NCI-H82 treated with DMSO at 0.1 percent for 48 hours (cell line): ENCODE results near the gene CARHSP1.
"Not testable (repeated sequence)": the region's sequence is repeated elsewhere in the genome, so short reads cannot be mapped to it uniquely, and the experiment has no call there.

Experiments
- DNase-seq: peaks from one replicate; lab custom pipeline; 2025; ENCODE audit not compliant: unreplicated experiment; lab: John Stamatoyannopoulos, UW

Gene CARHSP1

DNA sequence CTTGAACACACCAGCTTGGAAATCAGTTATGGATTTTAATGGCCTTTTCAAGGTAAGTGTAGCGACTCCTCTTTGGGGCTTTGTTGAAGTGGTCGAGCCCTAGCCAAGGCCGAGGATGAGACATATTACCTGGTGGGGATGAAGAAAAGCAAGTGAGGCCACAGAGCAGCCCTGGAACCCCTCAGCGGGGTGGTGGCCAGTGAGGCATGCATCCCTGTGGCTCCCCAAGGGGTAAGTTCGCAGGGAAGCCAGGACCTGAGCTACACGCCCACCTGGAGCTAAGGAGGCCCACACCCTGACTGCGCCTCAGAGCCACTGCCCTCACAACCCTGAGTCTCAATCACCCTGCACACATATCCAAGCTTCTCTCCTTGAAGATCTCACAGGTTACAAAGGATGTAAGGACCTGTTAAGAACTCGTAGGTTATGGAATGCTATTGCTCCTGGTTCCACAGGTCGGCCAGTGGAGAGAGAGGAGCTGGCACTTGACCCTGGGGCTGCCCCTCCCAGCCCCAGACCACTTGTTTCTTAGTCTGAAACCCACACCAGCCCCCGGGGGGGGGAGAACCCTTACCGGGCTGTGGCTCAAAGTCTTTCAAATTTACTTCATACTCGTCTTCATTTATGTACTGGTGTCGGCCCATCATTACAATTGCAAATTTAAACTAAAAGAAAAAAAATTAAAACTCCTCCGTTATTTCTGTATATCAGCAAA, 25.3 kb upstream of the CARHSP1 start:
- no peak for DNase-seq

DNA sequence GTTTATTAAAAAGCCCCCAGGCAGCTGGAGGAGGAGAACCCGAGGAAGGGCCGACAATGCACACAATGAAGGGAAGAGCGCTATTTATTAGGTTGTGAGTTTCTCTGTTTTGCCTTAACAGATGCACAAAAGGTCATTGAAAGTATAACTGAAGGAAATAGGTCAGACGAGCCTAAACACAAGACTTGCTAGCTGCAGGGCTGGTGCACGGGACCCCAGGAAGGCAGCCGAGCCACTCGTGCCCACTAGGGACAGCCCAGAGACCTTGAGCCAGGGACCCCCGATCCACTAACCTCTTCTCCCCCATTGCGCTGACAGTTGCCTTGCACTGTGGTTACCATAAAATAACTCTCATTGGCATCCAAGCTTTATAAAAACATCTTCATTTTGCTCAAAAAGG, 24.6 kb upstream of the CARHSP1 start:
- no peak for DNase-seq

DNA sequence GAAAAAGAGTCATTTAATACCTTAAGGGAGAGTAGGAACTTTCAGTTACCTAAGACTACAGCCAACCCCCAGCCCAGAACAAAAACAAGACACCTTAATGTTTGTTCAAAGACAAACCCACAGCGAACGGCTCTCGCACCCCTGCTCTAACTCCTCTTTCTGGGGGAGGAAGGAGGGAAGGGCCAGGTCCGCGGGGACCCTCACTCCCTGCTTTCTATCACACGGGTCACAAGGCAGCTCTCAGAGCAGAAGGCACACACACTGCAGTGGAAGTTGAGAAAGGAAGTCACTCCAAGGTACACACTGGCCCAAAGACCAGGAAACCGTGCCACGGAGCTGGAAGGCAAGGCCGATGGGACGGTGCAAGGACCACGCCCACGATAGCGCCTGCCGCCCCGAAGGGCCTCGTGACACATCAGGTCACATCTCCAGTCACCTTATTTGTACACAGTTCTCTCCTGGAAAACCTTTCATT, 23.3 kb upstream of the CARHSP1 start:
- no peak for DNase-seq

DNA sequence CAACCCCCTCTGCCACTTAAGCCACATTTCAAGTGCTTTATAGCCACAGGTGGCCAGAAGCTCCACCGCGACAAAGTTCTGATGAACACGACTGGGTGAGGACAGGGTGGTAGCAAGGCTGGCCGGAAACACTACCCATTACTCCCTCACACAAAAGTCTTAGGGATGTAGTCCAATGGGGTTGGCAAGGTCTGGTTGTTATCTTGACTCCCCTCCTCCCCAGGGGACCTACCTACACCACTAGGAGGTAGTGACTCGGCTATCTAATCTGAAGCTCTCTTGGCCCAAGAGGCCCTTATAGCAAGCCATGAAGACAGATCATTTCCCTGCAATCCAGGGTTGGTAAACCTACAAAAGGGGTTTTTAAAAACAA, 21.7 kb upstream of the CARHSP1 start:
- no peak for DNase-seq

DNA sequence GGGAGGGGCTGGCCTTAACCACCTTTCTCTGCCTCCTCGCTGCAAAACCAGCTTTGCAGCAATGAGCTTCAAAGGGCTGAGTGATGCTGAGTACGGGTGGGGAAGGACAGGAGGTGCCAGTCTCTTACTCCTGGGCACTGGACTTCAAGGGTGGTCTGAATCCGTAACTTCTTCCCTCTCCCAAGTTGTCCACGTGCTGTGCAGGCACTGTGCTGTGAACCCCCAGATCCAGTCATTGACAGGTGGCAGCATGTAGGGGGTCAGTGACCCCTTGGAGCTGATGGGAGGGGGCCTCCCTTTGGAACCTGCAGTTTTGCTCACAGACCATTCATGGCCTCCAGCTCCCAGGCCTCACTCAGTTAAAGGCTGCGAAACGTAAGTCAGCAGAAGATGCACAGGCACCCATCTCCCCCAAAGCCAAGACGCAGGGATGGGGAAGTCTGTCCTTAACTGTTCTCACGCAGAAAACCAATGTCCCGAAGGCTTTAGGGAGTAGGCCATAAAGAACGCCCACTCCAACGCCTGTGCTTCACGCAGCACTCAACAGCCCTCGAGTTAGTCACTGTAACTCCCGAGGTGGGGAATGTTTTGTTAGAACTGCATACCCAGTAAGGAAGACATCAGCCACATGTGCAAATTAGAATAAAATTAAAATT, 21.2 kb upstream of the CARHSP1 start:
- no peak for DNase-seq

DNA sequence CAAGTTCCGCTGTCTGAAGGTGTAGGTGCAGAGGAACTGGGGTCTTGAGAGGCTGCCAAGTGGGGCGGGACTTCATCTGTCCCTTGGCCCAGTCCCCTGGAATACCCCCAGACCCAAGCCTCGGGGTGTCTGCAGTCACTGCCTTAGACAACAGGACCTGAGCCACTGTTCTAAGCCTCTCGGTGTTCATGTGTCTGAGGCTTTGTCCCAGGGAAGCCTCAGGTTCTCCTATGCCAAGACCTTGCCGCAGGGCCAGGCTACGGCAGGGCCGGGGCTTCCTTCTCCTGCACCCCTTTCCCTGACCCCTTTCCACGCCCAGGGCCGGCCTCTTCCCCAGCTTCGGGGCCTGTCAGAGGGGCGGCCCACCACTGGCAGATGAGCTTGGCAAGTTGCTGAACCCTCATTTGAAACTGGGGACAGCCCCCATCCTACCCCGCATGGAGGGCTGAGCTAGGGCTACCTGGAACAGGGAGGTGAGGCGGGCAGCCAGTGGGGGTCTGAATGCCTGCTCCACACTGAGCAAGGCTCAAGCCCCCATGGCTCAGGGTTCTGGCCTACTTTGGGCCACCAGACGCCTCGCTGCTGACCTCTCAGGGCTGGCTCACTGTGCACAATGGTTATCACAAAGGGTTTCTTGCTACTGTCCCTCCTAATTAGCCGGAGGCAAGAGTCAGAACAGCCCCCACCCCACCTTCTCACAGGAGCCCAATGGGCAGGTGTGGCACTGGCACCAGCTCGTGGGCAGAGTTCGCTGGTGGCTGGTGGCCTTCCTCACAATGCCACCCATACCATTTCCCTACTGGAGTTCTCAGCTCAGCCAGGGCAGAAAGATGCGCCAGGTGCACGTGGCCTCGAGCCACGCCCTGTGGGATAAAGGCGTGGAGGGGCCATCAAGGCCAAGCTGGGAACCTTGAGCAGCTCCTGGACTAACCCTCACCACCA, 20.4 kb upstream of the CARHSP1 start:
- DNase-seq: no peak

DNA sequence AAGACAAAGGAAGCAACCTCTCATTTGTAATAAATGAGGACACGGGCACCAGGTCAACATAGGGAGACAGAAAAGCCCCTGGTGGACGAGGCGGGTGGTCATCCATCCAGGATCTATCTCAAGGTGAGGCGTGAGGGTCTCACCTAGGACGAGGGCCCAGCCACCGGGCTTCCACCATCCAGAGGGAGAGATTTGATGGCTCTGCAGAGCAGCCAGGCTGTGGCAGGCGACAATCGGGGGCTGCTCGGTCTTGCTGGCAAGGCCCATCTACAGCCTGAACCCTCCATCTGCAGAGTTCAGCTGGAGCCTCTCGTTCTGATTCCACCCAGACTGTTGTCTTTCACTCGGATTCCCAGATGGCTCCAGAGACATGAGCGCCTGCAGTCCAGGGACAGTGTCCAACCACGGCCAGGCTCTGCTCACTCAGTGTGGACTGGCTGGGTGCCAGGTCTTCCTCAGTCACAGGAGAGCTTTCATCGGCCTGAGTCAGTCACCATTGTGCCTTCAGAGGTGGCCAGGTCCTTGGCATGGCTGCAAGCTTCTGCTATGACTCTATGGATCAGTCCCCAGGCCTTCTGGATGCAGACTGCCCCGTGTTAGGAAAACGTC, 19.2 kb upstream of the CARHSP1 start:
- DNase-seq: no peak

DNA sequence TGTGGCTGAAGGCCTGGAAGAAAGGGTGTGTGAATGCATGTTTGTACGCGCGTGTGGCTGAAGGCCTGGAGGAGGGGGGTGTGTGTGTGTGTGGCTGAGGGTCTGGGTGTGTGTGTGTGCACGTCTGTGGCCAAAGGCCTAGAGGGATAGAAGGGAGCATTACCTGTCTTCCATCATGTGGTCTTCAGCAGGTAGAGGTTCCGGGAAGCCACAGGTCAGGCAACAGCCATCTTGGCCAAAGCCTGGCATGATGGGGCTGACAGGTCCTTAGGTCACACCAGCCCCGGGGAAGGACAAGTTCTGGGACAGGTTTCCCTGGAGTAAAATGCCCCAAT, 18.6 kb upstream of the CARHSP1 start:
- DNase-seq: no peak

DNA sequence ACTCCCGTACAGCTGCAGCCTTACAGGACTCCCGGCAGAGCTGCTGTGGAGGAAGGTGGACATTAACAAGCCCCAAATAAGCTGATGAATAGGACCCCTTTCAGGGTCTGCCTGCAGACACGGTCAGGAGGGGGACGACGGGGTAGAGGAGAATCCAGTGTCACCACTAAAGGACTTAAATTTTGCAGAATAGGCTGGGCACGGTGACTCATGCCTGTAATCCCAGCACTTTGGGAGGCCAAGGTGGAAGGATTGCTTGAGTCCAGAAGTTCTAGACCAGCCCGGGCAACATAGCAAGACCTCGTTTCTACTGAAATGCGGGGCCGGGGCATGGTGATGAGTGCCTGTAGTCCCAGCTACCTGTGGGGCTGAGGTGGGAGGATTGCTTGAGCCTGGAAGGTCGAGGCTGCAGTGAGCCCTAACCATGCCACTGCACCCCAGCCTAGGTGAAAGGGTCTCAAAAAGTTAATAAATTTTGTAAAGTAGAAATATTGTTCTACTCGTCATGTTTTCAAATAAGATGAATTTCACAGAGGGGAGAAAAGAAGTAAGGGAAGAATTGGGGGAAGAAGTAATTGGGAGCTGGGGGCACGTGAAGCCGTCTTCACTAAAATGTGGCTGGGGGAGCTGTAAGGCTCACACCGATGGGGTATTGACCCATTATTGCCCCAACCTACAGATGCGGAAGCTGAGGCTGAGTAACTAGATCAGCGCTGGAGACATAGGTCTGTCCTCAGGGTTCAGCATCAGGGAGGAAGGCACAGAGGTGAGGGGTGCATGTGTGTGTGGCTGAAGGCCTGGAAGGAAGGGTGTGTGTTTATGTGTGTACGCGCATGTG, 18.0 kb upstream of the CARHSP1 start:
- DNase-seq: no peak

DNA sequence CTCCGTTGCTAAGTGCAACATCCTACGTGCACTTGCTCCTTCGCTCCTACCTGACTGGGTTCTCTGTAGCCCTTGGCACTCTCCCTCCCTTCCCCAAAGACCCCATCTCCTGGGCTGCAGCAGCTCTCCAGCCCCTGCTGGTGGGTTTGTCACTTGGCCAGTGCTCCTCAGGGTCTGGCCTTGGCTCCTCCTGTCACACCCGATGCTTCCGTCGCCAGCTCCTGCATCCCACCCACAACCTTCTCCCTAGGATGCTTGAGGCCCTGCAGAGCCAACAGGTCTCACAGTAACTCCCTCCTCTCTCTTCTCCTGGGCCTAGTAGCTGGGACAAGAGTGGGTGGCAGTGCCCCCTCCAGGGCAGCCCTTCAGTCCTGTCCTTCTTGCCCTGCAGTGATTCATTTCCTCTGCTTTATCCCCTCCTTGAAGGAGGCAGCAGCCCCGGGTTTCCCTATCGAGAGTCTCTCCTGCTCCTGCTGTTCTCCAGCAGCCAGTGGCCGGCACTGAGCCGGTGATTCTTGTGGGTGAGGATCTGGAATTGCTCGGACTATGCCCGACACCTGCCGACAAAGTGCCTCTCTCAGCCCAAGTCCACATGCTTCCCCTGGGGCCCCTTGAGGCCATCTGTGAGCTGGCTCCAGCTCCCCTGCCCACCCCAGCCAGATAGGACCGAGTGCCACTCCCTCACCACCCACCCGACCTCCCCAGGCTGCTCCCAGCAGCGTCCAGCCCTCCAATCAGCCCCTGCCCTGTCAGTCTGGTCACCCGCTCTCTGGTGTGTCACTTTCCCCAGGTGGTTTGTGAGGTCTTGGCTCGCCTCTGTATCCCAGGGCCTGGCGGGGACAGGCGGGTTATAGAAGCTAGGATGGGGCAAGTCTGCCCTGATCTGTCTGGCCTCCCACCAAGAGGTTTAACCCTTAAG, 17.1 kb upstream of the CARHSP1 start:
- DNase-seq: no peak

DNA sequence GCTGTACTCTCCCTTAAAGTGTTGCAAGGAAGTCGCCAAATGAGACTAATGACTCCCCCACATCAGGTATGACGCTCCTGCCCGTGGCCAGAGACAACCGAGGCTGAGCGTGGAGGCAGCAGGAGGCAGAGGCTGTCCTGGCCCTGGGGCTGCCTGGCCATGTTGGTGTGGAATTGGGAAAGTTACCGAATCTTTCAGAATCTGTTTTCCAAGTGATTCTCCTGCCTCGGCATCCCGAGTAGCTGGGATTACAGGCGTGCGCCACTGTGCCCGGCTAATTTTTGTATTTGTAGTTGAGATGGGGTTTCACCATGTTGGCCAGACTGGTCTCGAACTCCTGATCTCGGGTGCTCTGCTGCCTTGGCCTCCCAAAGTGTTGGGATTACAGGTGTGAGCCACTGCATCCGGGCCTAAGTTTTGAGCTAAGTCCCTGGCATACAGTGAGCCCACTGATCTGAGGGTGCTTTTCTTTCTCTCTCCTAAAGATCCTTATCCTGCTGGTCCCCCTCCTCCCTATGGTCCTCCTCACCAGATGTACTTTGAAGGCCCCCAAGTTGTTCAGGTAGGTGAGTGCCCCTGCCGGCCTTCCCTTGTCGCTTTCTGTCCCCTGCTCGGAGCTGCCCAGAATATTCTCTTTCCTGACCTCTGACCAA, 14.0 kb upstream of the CARHSP1 start:
- no peak for DNase-seq

DNA sequence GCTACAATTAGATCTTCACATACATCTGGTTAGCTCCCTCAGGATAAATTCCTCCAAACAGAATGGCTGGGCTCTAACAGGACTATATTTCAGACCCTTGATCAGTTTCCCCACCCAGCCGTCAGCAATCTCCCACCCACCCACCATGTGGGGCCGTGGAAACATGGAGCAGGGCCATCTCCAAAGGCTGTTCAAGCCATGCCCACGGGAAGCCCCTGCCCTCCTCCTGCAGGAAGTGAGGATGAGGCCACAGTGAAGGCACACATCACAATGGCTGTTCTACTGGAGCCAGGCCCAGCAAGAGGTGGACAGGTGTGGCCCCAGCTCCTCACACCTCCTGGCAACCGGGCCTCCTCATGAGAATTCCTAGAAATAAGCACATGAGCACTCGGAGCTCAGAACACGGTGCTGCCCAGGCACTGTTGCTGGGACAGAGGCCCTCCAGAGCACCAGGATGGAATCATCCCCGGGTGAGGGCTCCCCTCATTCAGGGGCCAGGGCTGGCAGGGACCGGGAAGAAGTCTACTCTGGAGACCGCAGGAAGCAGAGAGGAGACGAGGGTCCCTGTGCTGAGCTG, 13.3 kb upstream of the CARHSP1 start, which contains the start of gene LITAFD:
LITAFD (plus strand) TSS at position 311 of the 577 bp plus-strand sequence. CDS start 2,005 bp downstream, outside the sequence.
- DNase-seq: no peak

DNA sequence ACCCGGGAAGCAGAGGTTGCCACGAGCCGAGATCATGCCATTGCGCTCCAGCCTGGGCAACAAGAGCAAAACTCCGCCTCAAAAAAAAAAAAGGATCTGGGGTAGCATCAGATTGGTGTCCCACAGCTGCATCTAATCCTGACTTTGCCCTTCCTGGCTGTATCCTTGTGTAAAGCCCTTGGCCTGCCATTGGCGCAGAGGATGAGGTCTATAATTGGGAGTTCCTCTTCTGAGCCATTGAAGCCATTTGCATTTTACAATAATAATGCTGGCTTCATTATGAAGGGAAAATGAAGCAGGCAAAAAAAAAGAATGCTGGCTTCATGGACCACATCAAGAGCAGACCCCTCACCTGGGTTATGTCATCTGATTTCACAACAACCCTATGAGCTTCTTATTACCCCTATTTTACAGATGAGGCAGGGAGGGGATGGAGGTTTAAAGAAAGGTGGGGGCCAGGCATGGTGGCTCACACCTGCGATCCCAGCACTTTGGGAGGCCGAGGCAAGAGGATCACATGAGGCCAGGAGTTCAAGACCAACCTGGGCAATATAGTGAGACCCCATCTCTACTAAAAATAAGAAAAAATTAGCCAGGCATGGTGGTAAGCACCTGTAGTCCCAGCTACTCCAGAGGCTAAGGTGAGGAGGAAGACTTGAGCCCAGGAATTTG, 12.2 kb upstream of the CARHSP1 start:
- no peak for DNase-seq

DNA sequence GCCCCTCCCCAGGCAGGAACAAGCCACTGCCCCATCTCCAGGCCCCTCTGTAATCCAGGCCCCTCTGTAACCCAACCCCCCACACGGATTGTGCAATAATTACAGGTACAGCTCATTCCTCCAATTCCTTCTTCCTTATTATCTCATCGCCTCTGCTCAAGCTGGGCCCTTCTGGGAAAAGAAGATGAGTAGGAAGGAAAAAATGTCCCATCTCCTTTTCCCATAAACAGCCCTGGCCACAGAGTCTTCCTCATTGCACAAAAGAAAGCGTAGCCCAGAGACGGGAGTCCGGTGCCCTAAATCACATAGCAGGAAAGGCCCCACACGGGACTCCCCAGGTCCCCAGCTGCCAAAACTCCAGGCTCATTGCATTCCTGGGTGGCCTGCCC, 9.7 kb upstream of the CARHSP1 start:
- DNase-seq: no peak

DNA sequence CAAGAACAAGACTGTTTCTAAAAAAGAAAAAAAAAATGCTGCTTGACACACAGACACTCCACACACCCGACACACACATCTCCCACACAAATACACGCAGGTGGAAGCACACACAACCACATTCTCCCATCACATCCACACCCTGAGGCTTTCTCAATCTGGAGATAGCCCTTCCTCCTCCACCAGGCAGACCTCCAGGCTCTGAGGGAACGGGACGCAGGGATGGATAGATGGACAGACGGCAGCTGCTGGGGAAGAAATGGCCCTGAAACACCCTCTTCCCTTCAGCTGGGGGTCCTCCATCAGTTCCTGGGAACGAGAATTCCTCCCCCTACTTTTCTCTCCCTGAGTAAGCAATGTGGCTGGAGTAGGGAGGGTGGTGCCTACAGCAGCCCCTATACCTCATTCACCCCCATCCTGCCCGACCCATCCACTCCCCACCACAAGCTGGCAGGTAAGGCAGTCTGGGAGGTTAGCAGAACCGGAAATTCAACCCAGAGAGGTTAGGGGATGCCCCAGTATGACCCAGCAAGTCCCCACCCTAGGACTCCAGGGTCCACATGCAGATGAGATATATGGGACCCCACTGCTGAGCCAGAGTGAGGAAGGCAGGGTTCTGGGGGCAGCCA, 9.2 kb upstream of the CARHSP1 start:
- no peak for DNase-seq

DNA sequence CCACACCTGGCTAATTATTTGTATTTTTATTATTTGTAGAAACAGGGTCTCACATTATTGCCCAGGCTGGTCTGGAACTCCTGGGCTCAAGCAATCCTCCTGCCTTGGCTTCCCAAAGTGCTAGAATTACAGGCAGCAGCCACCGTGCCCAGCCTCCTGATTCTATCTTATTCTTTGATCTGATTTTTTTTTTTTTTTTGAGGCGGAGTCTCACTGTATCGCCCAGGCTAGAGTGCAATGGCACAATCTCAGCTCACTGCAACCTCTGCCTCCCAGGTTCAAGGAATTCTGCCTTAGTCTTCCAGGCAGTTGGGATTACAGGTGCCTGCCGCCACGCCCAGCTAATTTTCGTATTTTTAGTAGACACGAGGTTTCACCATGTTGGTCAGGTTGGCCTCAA, 6.5 kb upstream of the CARHSP1 start:
- DNase-seq: not testable (repeated sequence)

DNA sequence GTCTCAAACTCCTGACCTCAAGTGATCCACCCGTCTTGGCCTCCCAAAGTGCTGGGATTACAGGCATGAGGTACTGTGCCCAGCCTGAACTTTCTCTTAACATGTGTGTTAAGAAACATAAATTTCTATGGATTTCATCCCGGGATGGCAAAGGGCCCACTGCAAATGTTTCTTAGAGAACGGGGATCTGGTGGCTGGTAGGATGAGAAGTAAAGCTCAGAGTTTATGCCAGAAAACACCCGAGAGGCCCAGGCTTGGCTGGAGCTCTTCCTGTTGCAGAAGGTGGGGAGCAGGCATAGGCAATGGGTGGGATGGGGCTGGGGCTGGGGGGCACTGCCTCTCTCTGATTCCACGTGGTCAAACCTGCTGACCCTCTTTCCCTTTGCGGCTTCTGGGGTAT, 5.6 kb upstream of the CARHSP1 start:
- no peak for DNase-seq

DNA sequence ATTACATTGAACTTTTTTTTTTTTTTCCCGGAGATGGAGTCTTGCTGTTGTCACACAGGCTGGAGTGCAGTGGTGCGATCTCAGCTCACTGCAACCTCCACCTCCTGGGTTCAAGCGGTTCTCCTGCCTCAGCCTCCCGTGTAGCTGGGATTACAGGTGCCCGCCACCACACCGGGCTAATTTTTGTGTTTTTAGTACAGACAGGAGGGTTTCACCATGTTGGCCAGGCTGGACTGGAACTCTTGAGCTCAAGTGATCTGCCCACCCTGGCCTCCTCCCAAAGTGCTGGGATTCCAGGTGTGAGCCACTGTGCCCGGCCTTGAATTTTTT, 5.0 kb upstream of the CARHSP1 start:
- DNase-seq: not testable (repeated sequence)
